Colon (tissue), 2 donors: Measurements from ENCODE around the gene MRAS.
"Not testable (repeated sequence)": the region's sequence is repeated elsewhere in the genome, so short reads cannot be mapped to it uniquely, and the experiment has no call there.

ENCODE experiments used
- FAIRE-seq: peaks from 2 replicates; lab custom pipeline; 2012; peaks lifted over from hg19 to GRCh38; lab: Jason Lieb, UNC
- donor health status: control.
- donor health status: control.

Gene MRAS

DNA sequence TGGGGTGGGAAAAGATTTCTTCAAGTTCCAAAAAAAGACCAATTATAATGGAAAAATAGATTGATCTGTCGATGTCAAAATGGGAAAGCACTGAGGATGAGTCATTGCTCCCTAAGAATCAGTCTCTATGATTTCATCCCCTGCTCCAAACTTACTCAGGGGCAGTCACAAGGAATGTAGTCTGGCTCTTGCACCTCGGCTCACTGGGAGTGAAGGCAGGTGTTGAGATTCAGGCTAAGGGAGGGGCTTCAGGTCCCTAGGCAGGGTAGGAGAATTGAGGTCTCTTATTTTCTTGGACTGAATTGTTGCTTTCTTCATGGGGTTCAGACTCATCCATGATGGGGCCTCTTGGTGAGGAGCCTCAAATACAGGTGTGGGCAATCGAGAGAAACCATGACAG, 100.3 kb downstream of the MRAS start:
- no peak for FAIRE-seq

- no peak for FAIRE-seq
Measured at GRCh38 chr3:138449490-138449889, 101.1 kb downstream of the MRAS start.

GRCh38 chr3:138450181-138450580, 101.8 kb downstream of the MRAS start:
- FAIRE-seq, result no peak

- no peak for FAIRE-seq
Measured at GRCh38 chr3:138450704-138451424, 102.5 kb downstream of the MRAS start.

GRCh38 chr3:138451595-138452162, 103.3 kb downstream of the MRAS start:
- FAIRE-seq, result no peak

DNA sequence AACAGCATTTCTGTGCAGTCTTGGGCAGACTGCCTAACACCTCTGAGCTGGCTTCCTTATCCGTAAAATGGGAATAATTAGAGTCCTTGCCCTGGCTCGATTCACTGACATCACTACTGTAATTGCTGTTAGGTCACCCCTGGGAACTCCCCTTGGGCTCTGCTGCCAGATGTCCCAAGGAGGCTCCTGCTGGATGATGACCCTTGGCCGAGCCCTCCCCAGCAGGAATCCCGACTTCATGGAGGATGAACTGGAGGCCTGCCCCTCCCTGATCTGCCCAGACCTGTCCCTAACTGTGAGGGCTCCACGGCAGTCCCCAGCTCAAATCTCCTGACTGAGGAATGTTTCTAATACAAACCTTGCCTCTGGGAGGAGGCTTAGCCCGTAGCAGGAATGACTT, 104.1 kb downstream of the MRAS start:
- no peak for FAIRE-seq

- not testable (repeated sequence) for FAIRE-seq
Measured at GRCh38 chr3:138453940-138454339, 105.6 kb downstream of the MRAS start.
